Calu3 (cell line): Measurements from ENCODE around the gene IGF2. TPM values are rescaled to one million over a fixed set of nuclear protein-coding genes. Genes with fewer than 3 reads are reported as not detected.

Source experiments
- BruUV-seq: library from RNA; stranded (reverse); fragments of 400-500 nt; replicated peaks from 2 replicates; lab custom pipeline; 2021; lab: Mats Ljungman, UMichigan
- CTCF ChIA-PET: fragments of 300-600 bp; sonication (Branson Sonifier 250); formaldehyde crosslinking; loops from one replicate; lab custom pipeline; 2022; ENCODE audit warnings: antibody characterized with exemption; lab: Charles Lee
- DNase-seq: peaks from one replicate; pipeline ENCODE4 v3.0.0; 2022
- H3K27ac Mint-ChIP-seq: one replicate; pipeline ENCODE4 v1.8.0; 2022; ENCODE audit warnings: mixed read lengths; ENCODE audit not compliant: unreplicated experiment
- H3K27me3 Mint-ChIP-seq: one replicate; pipeline ENCODE4 v1.8.0; 2022; ENCODE audit warnings: mixed read lengths; ENCODE audit not compliant: unreplicated experiment
- H3K36me3 Mint-ChIP-seq: one replicate; pipeline ENCODE4 v1.8.0; 2022; ENCODE audit warnings: mild to moderate bottlenecking, moderate library complexity, mixed read lengths; ENCODE audit not compliant: insufficient read depth, unreplicated experiment
- H3K4me1 Mint-ChIP-seq: one replicate; pipeline ENCODE4 v1.8.0; 2022; ENCODE audit warnings: mild to moderate bottlenecking, low read depth, mixed read lengths; ENCODE audit not compliant: unreplicated experiment
- H3K4me3 Mint-ChIP-seq: one replicate; pipeline ENCODE4 v1.8.0; 2022; ENCODE audit warnings: mild to moderate bottlenecking, low read depth, moderate library complexity, mixed read lengths; ENCODE audit not compliant: unreplicated experiment
- H3K9me3 Mint-ChIP-seq: one replicate; pipeline ENCODE4 v1.8.0; 2022; ENCODE audit warnings: low read depth, mixed read lengths; ENCODE audit not compliant: unreplicated experiment
- intact Hi-C: fragments of 100-400 bp; cut with micrococcal nuclease; formaldehyde crosslinking; loops from one replicate; pipeline ENCODE4 v1.10.0; 2022; ENCODE audit not compliant: unreplicated experiment
- total RNA-seq: library from RNA; stranded (reverse); gene quantifications from 2 replicates; pipeline ENCODE4 v1.2.3, GENCODE V29; 2022
- TF ChIP-seq, protein P1 (sequence below): fragments of 200-600 bp; IDR thresholded peaks from one replicate; pipeline ENCODE4 v1.8.0; 2022; ENCODE audit warnings: antibody characterized with exemption; ENCODE audit not compliant: unreplicated experiment

The IGF2 gene
- total RNA-seq, 1 experiment from 2014 or later, result 0.45 TPM

DNA sequence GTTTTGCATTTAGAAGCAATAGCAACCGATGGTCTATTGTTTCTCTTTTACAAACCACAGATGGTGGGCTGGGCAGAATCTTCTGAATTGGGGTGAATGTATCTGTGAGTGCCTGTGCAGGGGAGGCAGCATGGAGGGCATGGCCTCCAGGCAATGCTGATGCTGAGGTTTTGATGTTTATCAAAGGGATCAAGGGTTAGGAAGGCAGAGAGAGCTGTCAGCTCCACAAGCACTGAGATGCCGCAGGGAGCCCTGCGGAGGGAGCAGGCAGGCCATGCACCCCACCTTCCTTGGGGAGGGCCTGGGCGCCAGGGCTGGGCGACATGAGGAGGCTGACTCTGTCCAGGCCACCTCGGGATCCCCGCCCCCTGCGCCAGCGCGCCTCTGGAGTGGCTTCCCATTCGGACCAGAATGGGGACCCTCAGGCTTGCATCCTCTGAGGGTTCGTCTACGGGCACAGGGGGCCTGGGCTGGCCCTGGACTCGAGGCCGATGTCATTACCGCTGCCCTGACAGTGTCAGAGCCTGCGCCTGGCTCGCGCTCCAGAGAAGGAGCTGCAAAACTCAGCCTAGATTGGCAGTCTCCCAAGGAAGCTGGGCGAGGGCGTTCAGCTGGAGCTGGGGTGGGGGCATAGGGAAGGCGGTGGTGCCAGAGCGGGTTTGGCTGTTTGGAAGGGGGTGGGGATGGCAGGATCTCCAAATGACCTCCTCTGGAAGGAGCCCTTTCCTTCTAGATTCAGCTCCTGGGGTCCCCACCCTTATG is 46.3 kb upstream of the IGF2 start:
- no peak overlapping the region for H3K27ac Mint-ChIP-seq
- H3K9me3 Mint-ChIP-seq, result no peaks in the 10 kb centered on the region
- TF ChIP-seq, protein P1, sequence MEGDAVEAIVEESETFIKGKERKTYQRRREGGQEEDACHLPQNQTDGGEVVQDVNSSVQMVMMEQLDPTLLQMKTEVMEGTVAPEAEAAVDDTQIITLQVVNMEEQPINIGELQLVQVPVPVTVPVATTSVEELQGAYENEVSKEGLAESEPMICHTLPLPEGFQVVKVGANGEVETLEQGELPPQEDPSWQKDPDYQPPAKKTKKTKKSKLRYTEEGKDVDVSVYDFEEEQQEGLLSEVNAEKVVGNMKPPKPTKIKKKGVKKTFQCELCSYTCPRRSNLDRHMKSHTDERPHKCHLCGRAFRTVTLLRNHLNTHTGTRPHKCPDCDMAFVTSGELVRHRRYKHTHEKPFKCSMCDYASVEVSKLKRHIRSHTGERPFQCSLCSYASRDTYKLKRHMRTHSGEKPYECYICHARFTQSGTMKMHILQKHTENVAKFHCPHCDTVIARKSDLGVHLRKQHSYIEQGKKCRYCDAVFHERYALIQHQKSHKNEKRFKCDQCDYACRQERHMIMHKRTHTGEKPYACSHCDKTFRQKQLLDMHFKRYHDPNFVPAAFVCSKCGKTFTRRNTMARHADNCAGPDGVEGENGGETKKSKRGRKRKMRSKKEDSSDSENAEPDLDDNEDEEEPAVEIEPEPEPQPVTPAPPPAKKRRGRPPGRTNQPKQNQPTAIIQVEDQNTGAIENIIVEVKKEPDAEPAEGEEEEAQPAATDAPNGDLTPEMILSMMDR, result no peak
- H3K4me1 Mint-ChIP-seq, result no peaks in the 10 kb centered on the region
- H3K36me3 Mint-ChIP-seq, result no peaks in the 10 kb centered on the region
- BruUV-seq, result no TSS peak
- CTCF ChIA-PET, result interaction anchor here (0.6 to 2.1 kb wide), 4 partner anchors 114 to 235 kb away, joined by 3 to 9 read pairs (median 4); no protein-coding TSS in a partner anchor
- DNase-seq, result no peak
- no peaks in the 10 kb centered on the region for H3K27me3 Mint-ChIP-seq
- no peak overlapping the region for H3K4me3 Mint-ChIP-seq
- intact Hi-C loops, result no loop called here

DNA sequence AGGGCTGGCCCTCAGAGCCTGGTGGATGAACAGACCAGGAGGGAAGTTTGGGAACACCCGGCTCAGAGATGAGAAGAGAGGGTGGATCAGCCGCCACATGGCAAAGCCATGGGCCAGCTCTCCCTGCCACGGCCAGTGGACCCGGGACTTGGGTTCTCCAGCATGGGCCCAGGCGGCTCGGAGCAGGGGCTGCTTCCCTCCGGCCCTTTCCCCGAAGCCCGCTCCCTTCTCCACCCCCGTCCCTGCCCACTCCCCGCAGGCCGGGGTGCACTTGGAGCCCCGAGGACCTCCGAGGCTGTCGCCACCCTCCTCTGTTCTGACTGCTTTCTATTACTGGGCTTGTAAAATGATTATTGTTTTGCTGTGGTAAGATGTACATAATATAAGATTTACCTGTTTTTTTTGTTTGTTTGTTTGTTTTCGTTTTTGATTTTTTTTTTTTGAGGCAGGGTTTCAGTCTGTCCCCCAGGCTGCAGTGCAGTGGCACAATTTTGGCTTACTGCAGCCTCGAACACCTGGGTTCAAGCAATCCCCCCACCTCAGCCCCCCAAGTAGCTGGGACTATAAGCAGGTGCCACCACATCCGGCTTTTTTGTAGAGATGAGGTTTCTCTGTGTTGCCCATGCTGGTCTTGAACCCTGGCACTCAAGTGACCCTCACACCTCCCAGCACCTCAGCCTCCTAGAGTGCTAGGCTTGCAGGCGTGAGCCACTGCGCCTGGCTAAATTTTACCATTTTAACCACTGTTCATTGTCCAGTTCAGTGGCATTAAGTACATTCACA is 43.7 kb upstream of the IGF2 start:
- TF ChIP-seq, protein P1, result no peak
- H3K9me3 Mint-ChIP-seq, result no peaks in the 10 kb centered on the region
- H3K27ac Mint-ChIP-seq, result no peak overlapping the region
- intact Hi-C loops, result no loop called here
- no peaks in the 10 kb centered on the region for H3K36me3 Mint-ChIP-seq
- no peaks in the 10 kb centered on the region for H3K27me3 Mint-ChIP-seq
- no peak for DNase-seq
- CTCF ChIA-PET, result no interaction called here
- H3K4me3 Mint-ChIP-seq, result no peak overlapping the region
- H3K4me1 Mint-ChIP-seq, result peaks cover 9% of the 10 kb centered on the region
- BruUV-seq, result no TSS peak

DNA sequence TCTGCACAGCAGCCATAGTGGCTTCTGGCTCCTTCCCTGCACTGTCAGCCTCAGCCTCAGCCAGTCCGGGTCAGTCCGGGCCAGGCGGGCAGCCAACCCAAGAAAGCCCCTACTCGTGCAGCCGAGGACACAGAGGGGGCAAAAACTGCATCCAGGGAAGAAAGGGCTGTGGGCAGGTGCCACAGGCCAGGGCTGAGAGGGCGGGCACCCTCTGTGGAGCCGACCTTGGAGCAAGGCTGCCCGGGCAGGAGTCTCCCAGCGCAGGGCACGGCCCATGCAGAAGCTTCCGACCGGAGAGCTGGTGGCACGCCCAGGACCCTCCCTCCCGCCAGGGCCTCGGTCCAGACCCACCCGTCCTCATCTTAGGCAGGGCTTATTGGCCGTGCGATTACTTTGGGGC is 42.9 kb upstream of the IGF2 start:
- Mint-ChIP-seq H3K9me3 (no peaks in the 10 kb centered on the region), H3K27ac (no peak overlapping the region), H3K27me3 (no peaks in the 10 kb centered on the region), H3K36me3 (no peaks in the 10 kb centered on the region), H3K4me3 (no peak overlapping the region), H3K4me1 (peaks cover 9% of the 10 kb centered on the region)
- BruUV-seq, result no TSS peak
- intact Hi-C loops, result no loop called here
- TF ChIP-seq, protein P1, result no peak
- DNase-seq, result no peak
- CTCF ChIA-PET, result no interaction called here

DNA sequence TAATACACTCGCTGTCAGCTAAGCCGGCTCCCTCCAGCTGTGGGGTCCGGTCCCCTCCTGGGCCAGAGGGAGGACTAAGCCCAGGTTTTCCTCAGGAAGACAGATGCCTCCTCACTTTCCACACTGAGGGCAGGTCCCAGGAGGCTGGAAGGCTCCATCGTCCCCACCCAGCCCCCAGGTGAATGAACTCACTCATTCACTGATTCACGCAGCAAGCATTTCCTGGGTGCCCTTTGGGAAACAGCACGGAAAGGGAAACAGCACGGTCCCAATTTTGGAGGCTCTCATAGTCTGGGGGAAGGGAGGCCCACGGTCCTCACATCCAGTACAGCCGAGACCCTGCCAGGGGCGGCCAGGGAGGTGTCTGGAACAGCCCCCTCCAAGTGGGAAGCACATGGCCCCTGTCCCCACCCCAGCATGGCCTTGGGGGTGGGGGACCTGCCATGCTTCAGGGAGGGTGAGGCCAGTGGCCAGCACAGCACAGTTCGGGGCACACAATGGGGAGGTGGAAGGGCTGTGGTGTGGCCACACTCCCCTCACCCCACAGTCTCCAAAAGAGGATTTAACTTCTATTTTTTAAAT is 41.7 kb upstream of the IGF2 start:
- H3K27ac Mint-ChIP-seq, result no peak overlapping the region

More for the DNA sequence above, 41.7 kb upstream of the IGF2 start:
- intact Hi-C loops, result no loop called here
- H3K4me3 Mint-ChIP-seq, result no peak overlapping the region
- no peaks in the 10 kb centered on the region for H3K9me3 Mint-ChIP-seq
- no peaks in the 10 kb centered on the region for H3K36me3 Mint-ChIP-seq
- no peaks in the 10 kb centered on the region for H3K27me3 Mint-ChIP-seq
- DNase-seq, result no peak
- CTCF ChIA-PET, result no interaction called here
- TF ChIP-seq, protein P1, result no peak
- no TSS peak for BruUV-seq
- H3K4me1 Mint-ChIP-seq, result peaks cover 9% of the 10 kb centered on the region
